HEK293 (cell line): Measurements from ENCODE around the gene NEFH.

Experiments used
- CTCF ChIA-PET: fragments of 350-600 bp; formaldehyde crosslinking; extraction: SDS; loops from one replicate; lab custom pipeline; 2021; ENCODE audit warnings: antibody characterized with exemption; lab: Yijun Ruan, JAX
- POLR2A ChIA-PET: fragments of 300-600 bp; formaldehyde crosslinking; extraction: SDS; loops from one replicate; lab custom pipeline; 2020; ENCODE audit warnings: antibody characterized with exemption, inconsistent platforms; lab: Yijun Ruan, JAX
- H3K27ac ChIP-seq: fragments of 200-500 bp; sonication (Bioruptor generic); 2 replicates; pipeline ENCODE4 v1.5.1; 2014; ENCODE audit warnings: low read depth, low read length, control low read depth, inconsistent platforms; ENCODE audit errors: extremely low read depth
- H3K36me3 ChIP-seq, 2 experiments: fragments of 200-500 bp in 1 of 2; sonication (Bioruptor generic) in 1 of 2; 1 replicate in 1 of 2; 2 replicates in 1 of 2; pipeline ENCODE4 v1.5.1; 2014 to 2017; ENCODE audit warnings: inconsistent platforms in 2 of 2, low read length in 2 of 2; ENCODE audit not compliant: control insufficient read depth in 2 of 2, insufficient read depth in 1 of 2
- H3K4me1 ChIP-seq: fragments of 200-500 bp; sonication (Bioruptor generic); 2 replicates; pipeline ENCODE4 v1.5.1; 2014; ENCODE audit warnings: mild to moderate bottlenecking, low read length, inconsistent platforms; ENCODE audit not compliant: control insufficient read depth, insufficient read depth
- H3K4me3 ChIP-seq: 2 replicates; pipeline ENCODE4 v1.5.1; 2011; ENCODE audit warnings: low read depth, mild to moderate bottlenecking, control low read depth, low read length, moderate library complexity
- H3K9me3 ChIP-seq: fragments of 200-500 bp; sonication (Bioruptor generic); 2 replicates; pipeline ENCODE4 v1.5.1; 2014; ENCODE audit warnings: low read depth, low read length, inconsistent platforms; ENCODE audit not compliant: control insufficient read depth, insufficient read depth
- HOXA7 ChIP-seq: sonication (generic); formaldehyde crosslinking; IDR thresholded peaks from 2 replicates; pipeline ENCODE4 v1.8.1; 2022; ENCODE audit warnings: missing genetic modification reagents, borderline replicate concordance
- HOXC10 ChIP-seq: sonication (generic); formaldehyde crosslinking; IDR thresholded peaks from 2 replicates; pipeline ENCODE4 v1.8.1; 2023; ENCODE audit warnings: mild to moderate bottlenecking, missing genetic modification reagents
- KLF17 ChIP-seq: fragments of 450-650 bp; formaldehyde crosslinking; IDR thresholded peaks from 2 replicates; pipeline ENCODE4 v1.5.1; 2016; ENCODE audit warnings: missing biosample characterization, missing genetic modification characterization
- YY1 ChIP-seq: fragments of 450-650 bp; formaldehyde crosslinking; IDR thresholded peaks from 2 replicates; pipeline ENCODE4 v1.5.1; 2018; ENCODE audit warnings: missing biosample characterization, missing genetic modification characterization
- ZNF202 ChIP-seq: fragments of 450-650 bp; formaldehyde crosslinking; IDR thresholded peaks from 2 replicates; pipeline ENCODE4 v1.5.1; 2016; ENCODE audit warnings: missing biosample characterization, missing genetic modification characterization, borderline replicate concordance
- ZNF223 ChIP-seq: fragments of 450-650 bp; formaldehyde crosslinking; IDR thresholded peaks from 2 replicates; pipeline ENCODE4 v1.5.1; 2016; ENCODE audit warnings: missing biosample characterization, missing genetic modification characterization
- ZNF239 ChIP-seq: fragments of 450-650 bp; formaldehyde crosslinking; IDR thresholded peaks from 2 replicates; pipeline ENCODE4 v1.5.1; 2016; ENCODE audit warnings: missing biosample characterization, missing genetic modification characterization
- ZNF324 ChIP-seq: fragments of 450-650 bp; formaldehyde crosslinking; IDR thresholded peaks from 2 replicates; pipeline ENCODE4 v1.5.1; 2016; ENCODE audit warnings: missing biosample characterization, missing genetic modification characterization
- ZNF394 ChIP-seq: fragments of 450-650 bp; formaldehyde crosslinking; IDR thresholded peaks from 2 replicates; pipeline ENCODE4 v1.5.1; 2016; ENCODE audit warnings: missing biosample characterization, missing genetic modification characterization, mild to moderate bottlenecking, moderate library complexity, borderline replicate concordance
- ZNF488 ChIP-seq: fragments of 450-650 bp; formaldehyde crosslinking; IDR thresholded peaks from 2 replicates; pipeline ENCODE4 v1.5.1; 2016; ENCODE audit warnings: missing biosample characterization, missing genetic modification characterization
- ZNF596 ChIP-seq: fragments of 450-650 bp; IDR thresholded peaks from 2 replicates; pipeline ENCODE4 v1.5.0; 2018; ENCODE audit warnings: missing biosample characterization, mild to moderate bottlenecking, missing genetic modification characterization, moderate library complexity
- ZNF624 ChIP-seq: fragments of 450-650 bp; formaldehyde crosslinking; IDR thresholded peaks from 2 replicates; pipeline ENCODE4 v1.5.1; 2017; ENCODE audit warnings: missing biosample characterization, missing genetic modification characterization
- ZNF645 ChIP-seq: fragments of 450-650 bp; formaldehyde crosslinking; IDR thresholded peaks from 2 replicates; pipeline ENCODE4; 2016; ENCODE audit warnings: missing biosample characterization, missing genetic modification characterization
- ZNF658 ChIP-seq: fragments of 450-650 bp; formaldehyde crosslinking; IDR thresholded peaks from 2 replicates; pipeline ENCODE4; 2016; ENCODE audit warnings: missing biosample characterization, missing genetic modification characterization
- ZNF707 ChIP-seq: fragments of 450-650 bp; formaldehyde crosslinking; IDR thresholded peaks from 2 replicates; pipeline ENCODE4 v1.5.1; 2016; ENCODE audit warnings: missing biosample characterization, missing genetic modification characterization
- ZNF776 ChIP-seq: fragments of 450-650 bp; formaldehyde crosslinking; IDR thresholded peaks from 2 replicates; pipeline ENCODE4 v1.5.0; 2017; ENCODE audit warnings: missing biosample characterization, missing genetic modification characterization, borderline replicate concordance
- ZNF777 ChIP-seq: fragments of 450-650 bp; formaldehyde crosslinking; IDR thresholded peaks from 2 replicates; pipeline ENCODE4 v1.5.1; 2017; ENCODE audit warnings: missing biosample characterization, missing genetic modification characterization, borderline replicate concordance
- TF ChIP-seq, protein P1 (sequence below): fragments of 450-650 bp; formaldehyde crosslinking; conservative IDR thresholded peaks from 2 replicates; pipeline ENCODE4 v1.5.1; 2016; ENCODE audit warnings: low read depth, missing biosample characterization, missing genetic modification characterization
- TF ChIP-seq, protein P2 (sequence below): fragments of 450-650 bp; formaldehyde crosslinking; IDR thresholded peaks from 2 replicates; pipeline ENCODE4 v1.5.1; 2016; ENCODE audit warnings: missing biosample characterization, missing genetic modification characterization
- TF ChIP-seq, protein P3 (sequence below): fragments of 450-650 bp; formaldehyde crosslinking; IDR thresholded peaks from 2 replicates; pipeline ENCODE4 v1.5.1; 2016; ENCODE audit warnings: missing biosample characterization, missing genetic modification characterization

Gene NEFH

GRCh38 chr22:29531419-29531818, 51.4 kb downstream of the NEFH start (continued):
- TF ChIP-seq, protein P1, sequence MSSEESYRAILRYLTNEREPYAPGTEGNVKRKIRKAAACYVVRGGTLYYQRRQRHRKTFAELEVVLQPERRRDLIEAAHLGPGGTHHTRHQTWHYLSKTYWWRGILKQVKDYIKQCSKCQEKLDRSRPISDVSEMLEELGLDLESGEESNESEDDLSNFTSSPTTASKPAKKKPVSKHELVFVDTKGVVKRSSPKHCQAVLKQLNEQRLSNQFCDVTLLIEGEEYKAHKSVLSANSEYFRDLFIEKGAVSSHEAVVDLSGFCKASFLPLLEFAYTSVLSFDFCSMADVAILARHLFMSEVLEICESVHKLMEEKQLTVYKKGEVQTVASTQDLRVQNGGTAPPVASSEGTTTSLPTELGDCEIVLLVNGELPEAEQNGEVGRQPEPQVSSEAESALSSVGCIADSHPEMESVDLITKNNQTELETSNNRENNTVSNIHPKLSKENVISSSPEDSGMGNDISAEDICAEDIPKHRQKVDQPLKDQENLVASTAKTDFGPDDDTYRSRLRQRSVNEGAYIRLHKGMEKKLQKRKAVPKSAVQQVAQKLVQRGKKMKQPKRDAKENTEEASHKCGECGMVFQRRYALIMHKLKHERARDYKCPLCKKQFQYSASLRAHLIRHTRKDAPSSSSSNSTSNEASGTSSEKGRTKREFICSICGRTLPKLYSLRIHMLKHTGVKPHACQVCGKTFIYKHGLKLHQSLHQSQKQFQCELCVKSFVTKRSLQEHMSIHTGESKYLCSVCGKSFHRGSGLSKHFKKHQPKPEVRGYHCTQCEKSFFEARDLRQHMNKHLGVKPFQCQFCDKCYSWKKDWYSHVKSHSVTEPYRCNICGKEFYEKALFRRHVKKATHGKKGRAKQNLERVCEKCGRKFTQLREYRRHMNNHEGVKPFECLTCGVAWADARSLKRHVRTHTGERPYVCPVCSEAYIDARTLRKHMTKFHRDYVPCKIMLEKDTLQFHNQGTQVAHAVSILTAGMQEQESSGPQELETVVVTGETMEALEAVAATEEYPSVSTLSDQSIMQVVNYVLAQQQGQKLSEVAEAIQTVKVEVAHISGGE (tag by site-specific recombination): no peak
- TF ChIP-seq, all 188 proteins: peak for 0

- Histone ChIP-seq H3K4me1 (no peaks in the 10 kb centered on the region), H3K4me3 (no peak overlapping the region), H3K9me3 (no peaks in the 10 kb centered on the region), H3K36me3 (peaks cover 89 to 95% of the 10 kb centered on the region in 2 experiments), H3K27ac (no peak overlapping the region)
- POLR2A ChIA-PET: no interaction called here
- CTCF ChIA-PET: interaction anchor here (0.6 to 0.7 kb wide), 2 partner anchors 65 to 123 kb away, joined by 3 read pairs; no protein-coding TSS in a partner anchor
- TF ChIP-seq ZNF707 (tag by site-specific recombination) (no peak), HOXC10 (CRISPR knock-in tag) (no peak), ZNF239 (tag by site-specific recombination) (no peak), ZNF488 (no peak), ZNF624 (tag by site-specific recombination) (no peak), ZNF202 (tag by site-specific recombination) (no peak), HOXA7 (CRISPR knock-in tag) (no peak), YY1 (tag by site-specific recombination) (no peak), ZNF776 (no peak), KLF17 (tag by site-specific recombination) (no peak), ZNF223 (no peak), ZNF645 (tag by site-specific recombination) (no peak)
- TF ChIP-seq, protein P2, sequence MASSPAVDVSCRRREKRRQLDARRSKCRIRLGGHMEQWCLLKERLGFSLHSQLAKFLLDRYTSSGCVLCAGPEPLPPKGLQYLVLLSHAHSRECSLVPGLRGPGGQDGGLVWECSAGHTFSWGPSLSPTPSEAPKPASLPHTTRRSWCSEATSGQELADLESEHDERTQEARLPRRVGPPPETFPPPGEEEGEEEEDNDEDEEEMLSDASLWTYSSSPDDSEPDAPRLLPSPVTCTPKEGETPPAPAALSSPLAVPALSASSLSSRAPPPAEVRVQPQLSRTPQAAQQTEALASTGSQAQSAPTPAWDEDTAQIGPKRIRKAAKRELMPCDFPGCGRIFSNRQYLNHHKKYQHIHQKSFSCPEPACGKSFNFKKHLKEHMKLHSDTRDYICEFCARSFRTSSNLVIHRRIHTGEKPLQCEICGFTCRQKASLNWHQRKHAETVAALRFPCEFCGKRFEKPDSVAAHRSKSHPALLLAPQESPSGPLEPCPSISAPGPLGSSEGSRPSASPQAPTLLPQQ (tag by site-specific recombination): no peak
Observed at GRCh38 chr22:29536411-29536810, 56.4 kb downstream of the NEFH start.

- ChIA-PET CTCF (interaction anchor here (1.0 to 1.5 kb wide), 2 partner anchors 70 to 145 kb away, joined by 3 to 4 read pairs; no protein-coding TSS in a partner anchor), POLR2A (interaction anchor here (1.0 kb wide), 1 partner anchor 15 kb away, joined by 5 read pairs; the partner anchor contains the start of gene THOC5)
- H3K4me3 ChIP-seq: no peak overlapping the region
- peaks cover 87 to 92% of the 10 kb centered on the region in 2 experiments for H3K36me3 ChIP-seq
- no peaks in the 10 kb centered on the region for H3K4me1 ChIP-seq
- H3K9me3 ChIP-seq: no peaks in the 10 kb centered on the region
- no peak overlapping the region for H3K27ac ChIP-seq
- TF ChIP-seq ZNF777 (tag by site-specific recombination): no peak
- TF ChIP-seq ZNF645 (tag by site-specific recombination): no peak
- no peak for TF ChIP-seq ZNF394 (tag by site-specific recombination)
- TF ChIP-seq, protein P3, sequence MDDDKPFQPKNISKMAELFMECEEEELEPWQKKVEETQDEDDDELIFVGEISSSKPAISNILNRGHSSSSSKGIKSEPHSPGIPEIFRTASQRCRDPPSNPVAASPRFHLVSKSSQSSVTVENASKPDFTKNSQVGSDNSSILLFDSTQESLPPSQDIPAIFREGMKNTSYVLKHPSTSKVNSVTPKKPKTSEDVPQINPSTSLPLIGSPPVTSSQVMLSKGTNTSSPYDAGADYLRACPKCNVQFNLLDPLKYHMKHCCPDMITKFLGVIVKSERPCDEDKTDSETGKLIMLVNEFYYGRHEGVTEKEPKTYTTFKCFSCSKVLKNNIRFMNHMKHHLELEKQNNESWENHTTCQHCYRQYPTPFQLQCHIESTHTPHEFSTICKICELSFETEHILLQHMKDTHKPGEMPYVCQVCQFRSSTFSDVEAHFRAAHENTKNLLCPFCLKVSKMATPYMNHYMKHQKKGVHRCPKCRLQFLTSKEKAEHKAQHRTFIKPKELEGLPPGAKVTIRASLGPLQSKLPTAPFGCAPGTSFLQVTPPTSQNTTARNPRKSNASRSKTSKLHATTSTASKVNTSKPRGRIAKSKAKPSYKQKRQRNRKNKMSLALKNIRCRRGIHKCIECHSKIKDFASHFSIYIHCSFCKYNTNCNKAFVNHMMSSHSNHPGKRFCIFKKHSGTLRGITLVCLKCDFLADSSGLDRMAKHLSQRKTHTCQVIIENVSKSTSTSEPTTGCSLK: no peak
- no peak for TF ChIP-seq ZNF596
- TF ChIP-seq ZNF658 (tag by site-specific recombination): no peak
- TF ChIP-seq ZNF324 (tag by site-specific recombination): no peak
Observed at GRCh38 chr22:29539105-29539504, 59.1 kb downstream of the NEFH start.
